Activated T-helper 2 cell treated with anti-CD3 and anti-CD28 coated beads, Interferon-gamma antibody, Interleukin-2, Interleukin-4, amounts not matched to agents 10 μg/mL and 5 μg/mL and 100 μg/mL, durations not matched to agents 14 hours and 24 hours and 36 hours (primary cell): ENCODE results near the gene ACLY. TPM values are rescaled to one million over a fixed set of nuclear protein-coding genes. Genes with fewer than 3 reads are reported as not detected.

Experiments used
- DNase-seq: peaks from one replicate; pipeline ENCODE4 v3.0.0; 2021; ENCODE audit warnings: low spot score
- H3K27ac Mint-ChIP-seq: one replicate; pipeline ENCODE4 v1.8.0; 2021; ENCODE audit warnings: mixed read lengths
- H3K27me3 Mint-ChIP-seq: one replicate; pipeline ENCODE4 v1.8.0; 2021; ENCODE audit warnings: low read depth, mixed read lengths
- H3K36me3 Mint-ChIP-seq: one replicate; pipeline ENCODE4 v1.8.0; 2021; ENCODE audit warnings: low read depth, mixed read lengths
- H3K4me1 Mint-ChIP-seq: one replicate; pipeline ENCODE4 v1.8.0; 2021; ENCODE audit warnings: low read depth, mixed read lengths
- H3K4me3 Mint-ChIP-seq: one replicate; pipeline ENCODE4 v1.8.0; 2021; ENCODE audit warnings: low read depth, mild to moderate bottlenecking, moderate library complexity, mixed read lengths
- H3K9me3 Mint-ChIP-seq: one replicate; pipeline ENCODE4 v1.8.0; 2021; ENCODE audit warnings: mixed read lengths
- intact Hi-C: fragments of 100-400 bp; cut with micrococcal nuclease; formaldehyde crosslinking; loops from one replicate; pipeline ENCODE4 v1.15.1; 2023
- total RNA-seq: library from RNA; stranded (reverse); gene quantifications from 2 replicates; pipeline ENCODE4 v1.2.3, GENCODE V29; 2022

ACLY gene
- total RNA-seq = 223 and 232 TPM in 2 replicates

- no peaks in the 10 kb centered on the region for H3K27me3 Mint-ChIP-seq
- DNase-seq = peak; percentile 98
- peak within 1 kb of the TSS; percentile 89 for H3K27ac Mint-ChIP-seq
- no peaks in the 10 kb centered on the region for H3K9me3 Mint-ChIP-seq
- peaks cover 28% of the 10 kb centered on the region for H3K36me3 Mint-ChIP-seq
- H3K4me3 Mint-ChIP-seq = peak within 1 kb of the TSS; percentile 95
- intact Hi-C loops = loop anchor here (1.0 to 2.0 kb wide), 2 partner anchors 12 to 54 kb away; partner anchors contain the start of genes KLHL11 and ODAD4
- H3K4me1 Mint-ChIP-seq = peaks cover 36% of the 10 kb centered on the region
Measured at GRCh38 chr17:41918314-41919164, at the start of gene ACLY. Gene ACLY (minus strand): TSS chr17:41918951. CDS start chr17:41913873, 5,078 bp downstream.

- peaks cover 2% of the 10 kb centered on the region for H3K27me3 Mint-ChIP-seq
- H3K27ac Mint-ChIP-seq = peak overlapping the region; percentile 54
- H3K4me1 Mint-ChIP-seq = peaks cover 30% of the 10 kb centered on the region
- peaks cover 35% of the 10 kb centered on the region for H3K36me3 Mint-ChIP-seq
- no peaks in the 10 kb centered on the region for H3K9me3 Mint-ChIP-seq
- intact Hi-C loops = no loop called here
- H3K4me3 Mint-ChIP-seq = peak overlapping the region; percentile 80
- no peak for DNase-seq
Measured at GRCh38 chr17:41967921-41968578, 49.3 kb upstream of the ACLY start.

GRCh38 chr17:41967141-41967920 lies 48.6 kb upstream of the ACLY start:
- peak overlapping the region; percentile 54 for H3K27ac Mint-ChIP-seq
- H3K4me3 Mint-ChIP-seq = peak overlapping the region; percentile 80
- intact Hi-C loops = no loop called here
- peaks cover 2% of the 10 kb centered on the region for H3K27me3 Mint-ChIP-seq
- peaks cover 27% of the 10 kb centered on the region for H3K4me1 Mint-ChIP-seq
- peaks cover 30% of the 10 kb centered on the region for H3K36me3 Mint-ChIP-seq
- H3K9me3 Mint-ChIP-seq = no peaks in the 10 kb centered on the region
- peak; percentile 38 for DNase-seq

GRCh38 chr17:41966463-41967140 lies 47.9 kb upstream of the ACLY start, which contains the start of gene CNP:
Gene CNP (plus strand): TSS chr17:41966795. CDS start chr17:41966885, 90 bp downstream.
- peak within 1 kb of the TSS; percentile 80 for H3K4me3 Mint-ChIP-seq
- DNase-seq = peak; percentile 86
- peaks cover 27% of the 10 kb centered on the region for H3K4me1 Mint-ChIP-seq
- no peaks in the 10 kb centered on the region for H3K9me3 Mint-ChIP-seq
- peak within 1 kb of the TSS; percentile 64 for H3K27ac Mint-ChIP-seq
- H3K36me3 Mint-ChIP-seq = peaks cover 28% of the 10 kb centered on the region
- intact Hi-C loops = loop anchor here (1.0 kb wide), 3 partner anchors 51 to 189 kb away; partner anchors contain the start of genes DHX58 and DNAJC7
- H3K27me3 Mint-ChIP-seq = peaks cover 2% of the 10 kb centered on the region

GRCh38 chr17:41965694-41966462 lies 47.1 kb upstream of the ACLY start:
- DNase-seq = peak; percentile 51
- Mint-ChIP-seq H3K36me3 (peaks cover 24% of the 10 kb centered on the region), H3K27ac (peak overlapping the region; percentile 64), H3K4me1 (peaks cover 24% of the 10 kb centered on the region), H3K27me3 (peaks cover 2% of the 10 kb centered on the region), H3K9me3 (no peaks in the 10 kb centered on the region), H3K4me3 (peak overlapping the region; percentile 80)
- intact Hi-C loops = loop anchor here (1.0 to 2.0 kb wide), 4 partner anchors 35 to 189 kb away; partner anchors contain the start of genes DHX58, DNAJC7 and ODAD4

GRCh38 chr17:41962768-41963434 lies 44.1 kb upstream of the ACLY start:
- Mint-ChIP-seq H3K4me3 (no peak overlapping the region), H3K27ac (no peak overlapping the region), H3K27me3 (peaks cover 2% of the 10 kb centered on the region), H3K9me3 (no peaks in the 10 kb centered on the region), H3K4me1 (peaks cover 19% of the 10 kb centered on the region), H3K36me3 (peaks cover 5% of the 10 kb centered on the region)
- intact Hi-C loops = no loop called here
- DNase-seq = peak; percentile 63

- peaks cover 2% of the 10 kb centered on the region for H3K27me3 Mint-ChIP-seq
- no peak overlapping the region for H3K27ac Mint-ChIP-seq
- DNase-seq = no peak
- H3K4me3 Mint-ChIP-seq = no peak overlapping the region
- intact Hi-C loops = no loop called here
- H3K36me3 Mint-ChIP-seq = no peaks in the 10 kb centered on the region
- peaks cover 14% of the 10 kb centered on the region for H3K4me1 Mint-ChIP-seq
- no peaks in the 10 kb centered on the region for H3K9me3 Mint-ChIP-seq
Measured at GRCh38 chr17:41962111-41962510, 43.4 kb upstream of the ACLY start.

- H3K27ac Mint-ChIP-seq = no peak overlapping the region
- H3K27me3 Mint-ChIP-seq = no peaks in the 10 kb centered on the region
- H3K4me1 Mint-ChIP-seq = no peaks in the 10 kb centered on the region
- intact Hi-C loops = no loop called here
- no peaks in the 10 kb centered on the region for H3K9me3 Mint-ChIP-seq
- no peaks in the 10 kb centered on the region for H3K36me3 Mint-ChIP-seq
- no peak overlapping the region for H3K4me3 Mint-ChIP-seq
- DNase-seq = no peak
Measured at GRCh38 chr17:41959336-41960095, 40.8 kb upstream of the ACLY start.

GRCh38 chr17:41959030-41959335 lies 40.2 kb upstream of the ACLY start:
- no peak for DNase-seq
- H3K36me3 Mint-ChIP-seq = no peaks in the 10 kb centered on the region
- no peak overlapping the region for H3K27ac Mint-ChIP-seq
- H3K9me3 Mint-ChIP-seq = no peaks in the 10 kb centered on the region
- H3K4me1 Mint-ChIP-seq = no peaks in the 10 kb centered on the region
- intact Hi-C loops = no loop called here
- H3K27me3 Mint-ChIP-seq = no peaks in the 10 kb centered on the region
- H3K4me3 Mint-ChIP-seq = no peak overlapping the region

GRCh38 chr17:41957869-41958439 lies 39.2 kb upstream of the ACLY start:
- intact Hi-C loops = no loop called here
- H3K36me3 Mint-ChIP-seq = no peaks in the 10 kb centered on the region
- no peak for DNase-seq
- H3K4me1 Mint-ChIP-seq = no peaks in the 10 kb centered on the region
- no peak overlapping the region for H3K27ac Mint-ChIP-seq
- H3K4me3 Mint-ChIP-seq = no peak overlapping the region
- H3K9me3 Mint-ChIP-seq = no peaks in the 10 kb centered on the region
- no peaks in the 10 kb centered on the region for H3K27me3 Mint-ChIP-seq
